Fibroblast of villous mesenchyme (primary cell): Measurements from ENCODE around the gene TBL3. TPM values are rescaled to one million over a fixed set of nuclear protein-coding genes. Genes with fewer than 3 reads are reported as not detected.

Source experiments
- DNase-seq: peaks from one replicate; pipeline ENCODE4 v3.0.0-alpha.2; 2010; ENCODE audit warnings: low read depth
- H3K4me3 ChIP-seq: 2 replicates; pipeline ENCODE4 v1.5.1; 2011; ENCODE audit warnings: low read depth, mild to moderate bottlenecking, low read length
- small RNA-seq: library from RNA; depleted of rRNA; stranded (forward); fragments of <200 nt; gene quantifications from one replicate; pipeline ENCODE3, GENCODE V24; 2012
- total RNA-seq: library from RNA; depleted of rRNA; stranded (reverse); fragments of >200 nt; gene quantifications from 2 replicates; pipeline ENCODE4 v1.2.3, GENCODE V29; 2012
- TF ChIP-seq, protein P1 (sequence below): IDR thresholded peaks from 2 replicates; pipeline ENCODE4 v1.5.1; 2012; ENCODE audit warnings: low read depth, mild to moderate bottlenecking, low read length; ENCODE audit not compliant: insufficient read depth

TBL3 gene
- total RNA-seq, 1 donor, result 28.5 TPM

DNA sequence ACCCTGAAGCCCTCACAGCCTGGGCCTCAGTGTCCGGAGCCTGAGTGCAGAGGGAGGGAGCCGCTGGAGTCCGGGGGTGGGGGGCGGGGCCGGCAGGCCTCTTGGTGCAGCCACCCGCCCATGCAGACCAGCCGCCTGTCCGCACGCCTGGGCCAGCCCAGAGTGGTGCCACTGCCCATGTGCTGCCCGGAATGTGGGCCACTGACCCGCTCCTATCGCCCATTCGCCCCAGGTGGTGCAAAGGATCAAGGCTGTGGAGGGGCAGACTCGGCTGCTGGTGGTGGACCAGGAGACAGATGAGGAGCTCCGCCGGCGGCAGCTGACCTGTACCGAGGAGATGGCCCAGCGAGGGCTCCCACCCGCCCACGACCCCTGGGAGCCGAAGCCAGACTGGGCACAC is 57.5 kb downstream of the TBL3 start:
- TF ChIP-seq, protein P1, sequence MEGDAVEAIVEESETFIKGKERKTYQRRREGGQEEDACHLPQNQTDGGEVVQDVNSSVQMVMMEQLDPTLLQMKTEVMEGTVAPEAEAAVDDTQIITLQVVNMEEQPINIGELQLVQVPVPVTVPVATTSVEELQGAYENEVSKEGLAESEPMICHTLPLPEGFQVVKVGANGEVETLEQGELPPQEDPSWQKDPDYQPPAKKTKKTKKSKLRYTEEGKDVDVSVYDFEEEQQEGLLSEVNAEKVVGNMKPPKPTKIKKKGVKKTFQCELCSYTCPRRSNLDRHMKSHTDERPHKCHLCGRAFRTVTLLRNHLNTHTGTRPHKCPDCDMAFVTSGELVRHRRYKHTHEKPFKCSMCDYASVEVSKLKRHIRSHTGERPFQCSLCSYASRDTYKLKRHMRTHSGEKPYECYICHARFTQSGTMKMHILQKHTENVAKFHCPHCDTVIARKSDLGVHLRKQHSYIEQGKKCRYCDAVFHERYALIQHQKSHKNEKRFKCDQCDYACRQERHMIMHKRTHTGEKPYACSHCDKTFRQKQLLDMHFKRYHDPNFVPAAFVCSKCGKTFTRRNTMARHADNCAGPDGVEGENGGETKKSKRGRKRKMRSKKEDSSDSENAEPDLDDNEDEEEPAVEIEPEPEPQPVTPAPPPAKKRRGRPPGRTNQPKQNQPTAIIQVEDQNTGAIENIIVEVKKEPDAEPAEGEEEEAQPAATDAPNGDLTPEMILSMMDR, result no peak
- no peak for DNase-seq
- H3K4me3 ChIP-seq, result no peak overlapping the region

- DNase-seq, result no peak
- H3K4me3 ChIP-seq, result no peak overlapping the region
- TF ChIP-seq, protein P1, result no peak
Observed at GRCh38 chr16:2030036-2030435, 58.2 kb downstream of the TBL3 start.

GRCh38 chr16:2031081-2031577 is 59.3 kb downstream of the TBL3 start:
- no peak for DNase-seq
- TF ChIP-seq, protein P1, result no peak
- no peak overlapping the region for H3K4me3 ChIP-seq

Small RNA genes within 50 kb of the gene (small RNA-seq; reads per million reads assigned to genes)
- gene AC005363.2 (not detected), gene RN7SL219P (not detected), gene SNORA10 (not detected), gene SNORA64 (not detected)

Other genes starting within 250 kb of the TBL3 start
- 41.2 and 63.9 TPM in 2 replicates for gene NME3, start 200.5 kb upstream of the TBL3 start, total RNA-seq
- 13.9 and 15.5 TPM in 2 replicates for gene EME2, start 199.2 kb upstream of the TBL3 start, total RNA-seq
- 52.7 and 67.0 TPM in 2 replicates for gene MRPS34, start 198.9 kb upstream of the TBL3 start, total RNA-seq
- gene SPSB3, start 189.5 kb upstream of the TBL3 start, total RNA-seq, result 20.3 and 25.5 TPM in 2 replicates
- gene NUBP2, start 189.1 kb upstream of the TBL3 start, total RNA-seq, result 54.8 and 78.0 TPM in 2 replicates
- gene IGFALS, start 178.3 kb upstream of the TBL3 start, total RNA-seq, result under 0.01 TPM in 1 of 2 replicates, not detected in the other
- 22.5 and 24.6 TPM in 2 replicates for gene HAGH, start 145.2 kb upstream of the TBL3 start, total RNA-seq
- 51.8 and 63.8 TPM in 2 replicates for gene FAHD1, start 144.8 kb upstream of the TBL3 start, total RNA-seq
- under 0.01 TPM in 1 of 2 replicates, not detected in the other for gene MEIOB, start 99.9 kb upstream of the TBL3 start, total RNA-seq
- not detected in 2 replicates for gene HS3ST6, start 53.6 kb upstream of the TBL3 start, total RNA-seq
- 14.2 and 16.4 TPM in 2 replicates for gene MSRB1, start 28.9 kb upstream of the TBL3 start, total RNA-seq
- not detected in 2 replicates for gene RPL3L, start 17.4 kb upstream of the TBL3 start, total RNA-seq
- gene NDUFB10, start 12.5 kb upstream of the TBL3 start, total RNA-seq, result 87.2 and 156 TPM in 2 replicates
- gene RPS2, start 7.2 kb upstream of the TBL3 start, total RNA-seq, result 1,294 and 1,994 TPM in 2 replicates
- gene RNF151, start 5.2 kb upstream of the TBL3 start, total RNA-seq, result not detected in 2 replicates
- gene NOXO1, start 9.4 kb downstream of the TBL3 start, total RNA-seq, result 0.43 TPM in 1 of 2 replicates, not detected in the other
- gene GFER, start 12.1 kb downstream of the TBL3 start, total RNA-seq, result 9.5 and 13.9 TPM in 2 replicates
- 1.6 and 2.6 TPM in 2 replicates for gene SYNGR3, start 17.9 kb downstream of the TBL3 start, total RNA-seq
- 23.5 and 27.6 TPM in 2 replicates for gene ZNF598, start 37.8 kb downstream of the TBL3 start, total RNA-seq
- gene NPW, start 47.7 kb downstream of the TBL3 start, total RNA-seq, result 0.32 and 1.3 TPM in 2 replicates
- gene NHERF2, start 54.8 kb downstream of the TBL3 start, total RNA-seq, result 52.7 and 59.3 TPM in 2 replicates
- 25.5 and 31.9 TPM in 2 replicates for gene NTHL1, start 75.8 kb downstream of the TBL3 start, total RNA-seq
- 62.6 and 69.9 TPM in 2 replicates for gene TSC2, start 75.9 kb downstream of the TBL3 start, total RNA-seq
- gene PKD1, start 163.8 kb downstream of the TBL3 start, total RNA-seq, result 139 and 191 TPM in 2 replicates
- 0.97 and 1.3 TPM in 2 replicates for gene RAB26, start 176.6 kb downstream of the TBL3 start, total RNA-seq
- gene TRAF7, start 183.7 kb downstream of the TBL3 start, total RNA-seq, result 52.2 and 62.6 TPM in 2 replicates
- gene CASKIN1, start 224.6 kb downstream of the TBL3 start, total RNA-seq, result under 0.01 and 0.86 TPM in 2 replicates
- 18.4 and 24.2 TPM in 2 replicates for gene MLST8, start 233.4 kb downstream of the TBL3 start, total RNA-seq
- 1.6 and 1.7 TPM in 2 replicates for gene BRICD5, start 238.8 kb downstream of the TBL3 start, total RNA-seq
- gene PGP, start 242.8 kb downstream of the TBL3 start, total RNA-seq, result 20.3 TPM in 2 replicates